Measurements from ENCODE around the gene CCDC77. TPM values are rescaled to one million over a fixed set of nuclear protein-coding genes. Genes with fewer than 3 reads are reported as not detected.

CCDC77 gene
- total RNA-seq, 2 experiments from 2014 or later = 14.6 to 15.9 TPM

DNA sequence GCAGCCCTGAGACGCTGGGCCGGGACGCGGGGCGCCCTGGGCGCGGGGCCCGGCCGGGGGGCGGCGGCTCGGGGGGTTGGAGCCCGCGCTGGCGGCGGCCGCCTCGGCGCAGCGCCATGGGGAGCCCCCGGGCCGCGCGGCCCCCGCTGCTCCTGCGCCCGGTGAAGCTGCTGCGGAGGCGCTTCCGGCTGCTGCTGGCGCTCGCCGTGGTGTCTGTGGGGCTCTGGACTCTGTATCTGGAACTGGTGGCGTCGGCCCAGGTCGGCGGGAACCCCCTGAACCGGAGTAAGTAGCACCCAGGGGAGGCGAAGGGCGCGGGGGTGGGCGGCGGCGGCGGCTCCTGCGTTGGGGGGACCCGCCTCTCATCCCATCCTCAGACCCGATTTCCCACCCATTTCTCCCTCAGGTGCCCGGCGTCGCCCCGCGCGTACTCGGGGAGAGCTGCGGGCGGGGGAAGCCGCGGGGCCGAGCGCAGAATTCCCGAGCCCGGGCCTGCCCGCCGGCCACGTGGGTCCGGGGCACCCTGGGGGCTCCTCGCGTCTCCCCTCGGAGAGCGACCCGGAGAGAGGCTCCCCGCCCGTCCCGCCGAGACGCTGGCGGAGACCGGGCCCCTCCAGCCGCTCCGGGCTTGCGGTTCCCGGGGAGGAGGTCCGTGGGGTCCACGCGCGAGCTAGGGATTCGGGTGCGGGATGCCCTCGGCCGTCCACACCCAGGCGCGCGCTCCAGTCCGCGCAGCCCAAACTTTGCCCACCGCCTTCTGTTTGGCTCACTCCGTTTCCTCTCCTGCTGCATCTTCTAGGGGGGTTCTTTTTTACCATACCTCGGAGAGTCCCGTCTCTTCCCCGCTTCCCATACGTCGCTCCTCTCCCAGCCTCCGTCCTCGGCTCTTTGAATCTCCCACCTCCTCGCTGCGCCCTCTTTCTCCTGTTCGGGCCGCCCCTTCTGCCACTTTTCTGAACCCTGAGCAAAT is 59.1 kb downstream of the CCDC77 start:
- peaks cover 4% of the 10 kb centered on the region for H3K4me1 Mint-ChIP-seq
- peak overlapping the region; percentile 46 for H3K27ac Mint-ChIP-seq
- POLR2A ChIA-PET = interaction anchor here (0.8 kb wide), 1 partner anchor 79 kb away, joined by 4 read pairs; no protein-coding TSS in a partner anchor

DNA sequence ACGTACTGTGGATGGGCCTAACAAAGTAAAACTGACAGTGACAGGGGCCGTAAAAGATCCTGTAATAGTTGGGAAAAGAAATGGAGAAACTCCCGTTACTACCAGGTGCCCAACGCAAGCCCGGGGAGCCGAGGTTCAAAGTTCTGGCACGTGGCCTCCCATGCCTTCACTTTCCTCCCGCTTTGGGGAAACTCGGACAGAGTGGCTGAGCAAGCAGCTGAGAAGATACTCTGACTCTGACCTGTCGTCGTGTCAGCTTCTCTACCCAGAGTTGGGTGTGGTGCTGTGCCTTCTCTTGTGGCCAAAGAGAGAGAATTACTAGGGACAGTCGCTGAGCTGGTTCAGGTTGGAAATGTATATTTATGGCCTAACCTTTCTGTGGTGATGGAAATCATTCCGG is 60.0 kb downstream of the CCDC77 start:
- Mint-ChIP-seq H3K27me3 (peaks cover 75% of the 10 kb centered on the region), H3K4me3 (peak overlapping the region; percentile 87), H3K27ac (no peak overlapping the region), H3K4me1 (peaks cover 4% of the 10 kb centered on the region), H3K9me3 (no peaks in the 10 kb centered on the region), H3K36me3 (no peaks in the 10 kb centered on the region)
- DNase-seq (no peak), ATAC-seq (ENCODE audit: low read depth) (no peak)
- POLR2A ChIA-PET = no interaction called here

More for the DNA sequence above, 59.1 kb downstream of the CCDC77 start:
- peak; percentile 80 for ATAC-seq (ENCODE audit: low read depth)
- Mint-ChIP-seq H3K36me3 (no peaks in the 10 kb centered on the region), H3K9me3 (no peaks in the 10 kb centered on the region), H3K27me3 (peaks cover 79% of the 10 kb centered on the region), H3K4me3 (peak overlapping the region; percentile 87)
- peak; percentile 63 for DNase-seq

DNA sequence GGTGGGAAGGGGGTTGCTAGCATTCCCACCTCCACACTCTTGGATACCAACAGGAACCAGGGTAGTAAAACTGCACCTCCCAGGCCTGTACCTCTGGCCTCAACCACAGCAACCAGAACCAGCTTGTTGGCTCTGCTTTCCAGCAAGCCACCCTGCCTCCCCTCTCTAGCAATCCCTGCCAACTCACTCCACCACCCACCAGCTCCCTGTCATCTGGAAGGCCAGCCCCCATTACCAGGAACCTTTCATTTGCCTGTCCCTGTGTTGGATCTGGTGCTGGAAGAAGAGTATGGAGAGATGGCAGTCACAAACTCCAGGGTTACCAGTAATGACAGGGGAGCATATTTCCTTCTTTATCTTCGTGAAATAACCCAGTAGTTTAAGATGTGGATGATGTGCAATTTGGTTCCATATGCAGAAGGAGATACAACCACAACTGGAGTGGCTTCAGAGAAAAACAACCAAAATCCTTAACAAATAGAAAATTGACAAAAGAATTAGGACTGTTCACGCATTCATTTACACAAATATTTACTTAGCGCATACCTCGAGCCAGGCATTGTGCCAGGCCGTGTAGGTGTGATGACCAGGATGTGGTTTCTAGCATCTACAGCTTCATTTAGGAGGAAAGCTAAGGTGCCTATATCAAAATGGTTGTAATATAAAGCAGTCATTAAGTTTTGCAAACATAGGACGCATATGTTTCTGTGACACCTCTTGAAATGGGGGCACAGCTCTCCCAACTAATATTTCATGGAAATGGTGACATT is 61.7 kb downstream of the CCDC77 start:
- Mint-ChIP-seq H3K36me3 (no peaks in the 10 kb centered on the region), H3K27me3 (peaks cover 59% of the 10 kb centered on the region), H3K4me3 (no peak overlapping the region), H3K9me3 (no peaks in the 10 kb centered on the region), H3K27ac (no peak overlapping the region), H3K4me1 (peaks cover 4% of the 10 kb centered on the region)
- no peak for DNase-seq
- no peak for ATAC-seq (ENCODE audit: low read depth)
- POLR2A ChIA-PET = interaction anchor here (1.4 kb wide), 1 partner anchor 76 kb away, joined by 5 read pairs; no protein-coding TSS in a partner anchor

DNA sequence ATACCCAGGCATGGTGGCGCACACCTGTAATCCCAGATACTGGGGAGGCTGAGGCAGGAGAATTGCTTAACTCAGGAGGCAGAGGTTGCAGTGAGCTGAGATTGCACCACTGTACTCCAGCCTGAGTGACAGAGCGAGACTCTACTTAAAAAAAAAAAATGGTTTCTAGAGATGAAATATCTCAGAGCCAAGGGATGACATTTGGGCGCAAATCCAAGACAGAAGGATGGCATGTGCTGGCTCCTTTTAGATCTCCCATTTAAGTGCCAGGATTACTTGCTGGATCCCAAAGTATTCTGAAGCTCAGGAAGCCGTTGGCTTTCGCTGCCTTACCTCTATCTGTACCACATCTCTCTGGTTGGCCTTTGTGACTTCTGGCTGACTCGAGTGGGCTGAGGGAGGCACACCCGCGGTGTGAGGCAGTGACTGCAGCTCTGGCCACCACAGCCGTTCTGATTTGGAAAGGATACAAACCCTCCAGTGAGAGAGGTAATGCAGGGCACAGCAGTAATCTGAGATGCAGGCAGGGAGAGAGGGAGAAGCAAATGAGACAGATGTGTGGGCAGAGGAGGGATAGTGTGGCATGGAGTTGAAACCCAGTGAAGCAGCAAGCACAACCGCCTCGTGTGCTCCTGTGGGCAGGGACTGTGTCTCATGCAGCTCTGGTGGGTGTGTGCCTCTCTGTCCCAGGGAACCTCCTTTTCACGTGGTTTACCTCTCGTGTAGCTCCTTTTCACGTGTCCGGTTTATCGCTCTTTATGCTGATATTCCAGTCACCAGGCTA is 63.2 kb downstream of the CCDC77 start:
- peaks cover 7% of the 10 kb centered on the region for H3K4me1 Mint-ChIP-seq
- H3K27me3 Mint-ChIP-seq = peaks cover 46% of the 10 kb centered on the region
- no peak overlapping the region for H3K27ac Mint-ChIP-seq
- POLR2A ChIA-PET = no interaction called here
- H3K36me3 Mint-ChIP-seq = no peaks in the 10 kb centered on the region
- no peak overlapping the region for H3K4me3 Mint-ChIP-seq
- no peaks in the 10 kb centered on the region for H3K9me3 Mint-ChIP-seq
- no peak for DNase-seq
- no peak for ATAC-seq (ENCODE audit: low read depth)

DNA sequence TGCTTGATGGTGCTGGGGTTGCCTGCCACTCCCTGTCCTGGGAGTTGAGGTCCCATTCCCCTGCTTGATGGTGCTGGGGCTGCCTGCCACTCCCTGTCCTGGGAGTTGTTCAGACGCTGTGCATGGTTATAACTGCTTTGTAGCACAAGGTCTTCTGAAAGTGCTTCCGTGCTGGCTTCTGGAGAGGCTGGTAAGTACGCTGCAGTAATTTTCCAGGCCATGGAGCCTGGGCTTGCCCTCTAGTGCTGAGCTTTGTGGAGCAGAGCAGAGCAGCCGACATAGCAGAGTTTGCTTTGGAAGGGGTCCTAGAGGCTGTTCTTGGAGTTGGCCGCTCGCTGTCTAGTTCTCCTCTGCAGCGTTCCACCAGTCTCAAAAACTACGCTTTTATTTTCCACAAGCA is 64.6 kb downstream of the CCDC77 start:
- H3K27me3 Mint-ChIP-seq = peaks cover 46% of the 10 kb centered on the region
- no peak for ATAC-seq (ENCODE audit: low read depth)
- DNase-seq = no peak

DNA sequence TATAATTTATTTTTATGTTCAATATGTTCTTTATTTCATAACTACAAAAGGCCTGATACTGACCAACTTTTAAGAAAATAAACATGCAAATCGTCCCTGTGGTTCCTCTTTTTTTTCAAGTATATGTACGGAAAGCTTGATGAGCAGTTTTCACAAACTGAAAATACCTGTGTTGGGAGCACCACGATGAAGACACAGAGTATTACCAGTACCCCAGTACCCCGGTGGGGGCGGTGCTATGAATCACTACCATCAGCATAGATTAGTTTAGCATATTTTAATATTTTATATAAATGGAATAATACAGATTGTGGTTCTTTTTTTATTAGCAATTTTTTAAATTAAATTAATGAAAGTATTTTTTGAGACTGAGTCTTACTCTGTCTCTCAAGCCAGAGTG is 65.3 kb downstream of the CCDC77 start:
- no peak for ATAC-seq (ENCODE audit: low read depth)

More for the DNA sequence above, 64.6 kb downstream of the CCDC77 start:
- Mint-ChIP-seq H3K4me1 (peaks cover 5% of the 10 kb centered on the region), H3K27ac (no peak overlapping the region), H3K9me3 (no peaks in the 10 kb centered on the region), H3K4me3 (no peak overlapping the region), H3K36me3 (no peaks in the 10 kb centered on the region)
- POLR2A ChIA-PET = no interaction called here

DNA sequence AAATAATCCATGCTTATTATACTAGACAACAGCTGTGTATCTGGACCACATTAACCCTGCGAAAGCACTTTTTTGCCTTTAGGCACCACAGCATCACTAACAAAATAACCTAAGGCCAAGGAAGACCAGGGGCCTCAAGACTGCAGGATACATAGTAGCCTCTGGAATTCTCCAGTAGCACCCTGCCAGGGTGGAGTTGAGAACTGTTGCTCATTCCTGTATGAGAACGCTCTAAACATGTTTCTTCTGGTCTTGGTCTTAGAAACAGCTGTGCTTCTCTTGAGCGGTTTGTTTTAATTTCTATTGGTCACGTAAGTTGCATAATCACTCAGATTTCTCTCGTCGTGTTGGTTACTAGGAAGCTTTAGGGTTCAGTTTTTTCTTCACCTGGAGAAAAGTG is 66.1 kb downstream of the CCDC77 start:
- no peaks in the 10 kb centered on the region for H3K36me3 Mint-ChIP-seq
- H3K4me3 Mint-ChIP-seq = no peak overlapping the region
- H3K4me1 Mint-ChIP-seq = peaks cover 3% of the 10 kb centered on the region
- H3K27ac Mint-ChIP-seq = no peak overlapping the region
- ATAC-seq (ENCODE audit: low read depth) = no peak
- H3K27me3 Mint-ChIP-seq = peaks cover 34% of the 10 kb centered on the region
- POLR2A ChIA-PET = no interaction called here
- no peak for DNase-seq
- H3K9me3 Mint-ChIP-seq = no peaks in the 10 kb centered on the region

More for the DNA sequence above, 65.3 kb downstream of the CCDC77 start:
- no peak overlapping the region for H3K27ac Mint-ChIP-seq
- POLR2A ChIA-PET = no interaction called here
- H3K36me3 Mint-ChIP-seq = no peaks in the 10 kb centered on the region
- peaks cover 38% of the 10 kb centered on the region for H3K27me3 Mint-ChIP-seq
- no peak for DNase-seq
- H3K4me1 Mint-ChIP-seq = peaks cover 3% of the 10 kb centered on the region
- H3K4me3 Mint-ChIP-seq = no peak overlapping the region
- H3K9me3 Mint-ChIP-seq = no peaks in the 10 kb centered on the region

DNA sequence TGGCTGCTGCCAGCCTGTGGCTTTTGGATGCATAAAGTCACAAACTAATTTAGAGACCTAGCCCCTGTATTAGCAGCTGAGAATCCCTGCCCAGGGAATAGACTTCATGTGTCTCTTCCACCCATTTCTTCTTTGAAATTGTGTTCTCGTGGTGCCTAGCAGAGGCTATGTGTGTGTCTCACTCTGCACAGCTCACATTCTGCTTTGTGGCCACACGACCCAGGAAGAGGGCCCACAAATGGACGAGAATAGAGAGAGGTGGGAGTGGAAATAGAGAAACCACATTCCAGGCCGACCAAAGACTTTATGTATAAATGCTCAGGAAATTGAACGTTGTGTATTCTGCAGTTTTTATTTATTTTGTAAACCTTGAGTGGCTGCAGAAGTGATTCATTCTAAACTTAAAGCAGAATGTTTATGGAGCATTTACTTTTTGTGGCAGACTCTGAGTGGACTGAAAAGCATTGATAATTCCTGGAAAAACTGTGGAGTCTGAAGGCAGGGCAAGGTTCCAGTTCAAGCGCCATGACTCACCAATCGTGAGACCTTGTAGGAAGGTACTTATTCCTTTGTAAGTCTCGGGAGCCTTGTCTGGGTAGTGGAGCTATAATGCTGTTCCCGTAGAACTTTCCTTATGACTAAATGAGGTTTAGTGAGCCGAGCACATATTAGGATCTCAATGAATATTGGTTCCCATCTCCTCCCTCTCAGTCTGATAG is 67.4 kb downstream of the CCDC77 start:
- Mint-ChIP-seq H3K9me3 (no peaks in the 10 kb centered on the region), H3K36me3 (no peaks in the 10 kb centered on the region), H3K4me1 (peaks cover 6% of the 10 kb centered on the region), H3K4me3 (no peak overlapping the region), H3K27me3 (peaks cover 24% of the 10 kb centered on the region), H3K27ac (no peak overlapping the region)
- no peak for ATAC-seq (ENCODE audit: low read depth)
- POLR2A ChIA-PET = no interaction called here
- DNase-seq = no peak

DNA sequence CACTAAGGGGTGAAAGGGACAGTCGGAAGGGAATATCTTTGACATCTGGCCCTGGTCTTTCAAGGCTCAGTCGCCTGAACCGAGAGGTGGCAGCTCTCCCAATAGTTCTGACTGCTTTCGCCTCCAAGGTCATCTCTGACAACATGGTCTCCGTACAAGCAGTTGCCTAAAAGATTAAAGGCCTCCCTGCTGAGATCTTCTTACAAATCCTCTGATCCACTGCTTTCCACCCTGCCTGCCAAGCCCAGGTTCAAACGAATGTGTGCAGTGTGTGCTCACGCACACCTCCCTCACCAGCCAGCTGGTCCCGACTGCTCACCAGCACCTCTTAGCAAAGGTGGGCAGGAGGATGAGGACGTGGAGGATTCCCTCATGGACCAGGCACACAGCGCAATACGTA is 68.7 kb downstream of the CCDC77 start:
- DNase-seq = no peak

DNA sequence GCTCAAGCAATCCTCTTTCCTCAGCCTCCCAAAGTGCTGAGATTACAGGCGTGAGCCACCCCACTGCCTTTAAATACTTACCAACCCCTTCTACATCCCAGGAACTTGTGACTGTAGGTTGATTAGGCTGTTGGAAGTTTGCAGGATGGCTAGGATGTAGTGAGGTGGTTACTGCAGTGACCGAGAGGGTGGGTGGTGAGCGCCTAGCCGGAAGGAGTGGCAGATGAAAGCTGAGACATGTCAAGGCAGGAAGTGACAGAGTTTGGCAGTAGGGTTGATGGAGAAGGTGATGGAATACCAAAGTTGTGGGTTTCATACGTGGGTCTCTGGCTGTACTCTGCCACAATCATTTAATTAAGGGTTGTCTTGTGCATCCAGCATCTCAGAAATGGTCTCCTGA is 71.8 kb downstream of the CCDC77 start:
- POLR2A ChIA-PET = no interaction called here
- Mint-ChIP-seq H3K9me3 (no peaks in the 10 kb centered on the region), H3K36me3 (no peaks in the 10 kb centered on the region), H3K27me3 (peaks cover 18% of the 10 kb centered on the region), H3K4me1 (peaks cover 7% of the 10 kb centered on the region), H3K4me3 (no peak overlapping the region), H3K27ac (no peak overlapping the region)
- DNase-seq (no peak), ATAC-seq (ENCODE audit: low read depth) (no peak)

More for the DNA sequence above, 68.7 kb downstream of the CCDC77 start:
- Mint-ChIP-seq H3K4me3 (no peak overlapping the region), H3K27ac (no peak overlapping the region), H3K27me3 (peaks cover 15% of the 10 kb centered on the region), H3K36me3 (no peaks in the 10 kb centered on the region), H3K4me1 (peaks cover 6% of the 10 kb centered on the region), H3K9me3 (no peaks in the 10 kb centered on the region)
- no peak for ATAC-seq (ENCODE audit: low read depth)
- POLR2A ChIA-PET = no interaction called here

DNA sequence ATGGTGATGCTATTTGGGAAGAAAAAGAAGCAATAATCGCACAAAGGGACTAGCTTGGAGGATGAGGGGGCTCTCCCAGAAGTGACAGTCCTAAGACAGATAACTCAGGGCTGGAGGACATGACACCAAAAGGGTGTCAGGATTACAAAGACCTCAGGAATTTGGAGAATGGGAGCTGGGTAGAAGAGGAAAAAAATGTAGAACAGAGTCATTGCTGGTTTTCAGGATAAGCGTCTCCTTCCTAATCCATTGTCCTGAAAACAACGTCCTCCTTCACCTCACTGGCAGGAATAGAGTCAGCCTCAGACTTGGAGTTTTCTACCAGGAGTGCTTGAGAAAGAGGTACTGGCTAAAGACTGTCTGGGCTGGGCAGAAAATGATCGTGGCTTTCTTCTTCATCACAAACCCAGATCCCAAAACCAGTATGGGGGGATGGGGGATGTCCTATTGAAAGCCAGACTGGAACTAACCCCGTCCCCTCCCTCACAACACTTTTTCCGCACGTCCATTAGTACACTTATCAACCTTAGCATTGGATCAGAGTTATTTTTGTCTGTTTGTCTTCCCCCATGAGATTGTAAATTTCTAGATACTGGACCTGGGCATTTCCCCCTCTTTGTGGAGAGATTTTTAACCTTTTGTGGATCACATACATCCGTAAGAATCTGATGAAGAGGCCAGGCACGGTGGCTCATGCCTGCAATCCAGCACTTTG is 72.6 kb downstream of the CCDC77 start:
- Mint-ChIP-seq H3K4me3 (no peak overlapping the region), H3K4me1 (peaks cover 4% of the 10 kb centered on the region), H3K9me3 (no peaks in the 10 kb centered on the region), H3K27me3 (peaks cover 20% of the 10 kb centered on the region), H3K36me3 (no peaks in the 10 kb centered on the region), H3K27ac (no peak overlapping the region)
- DNase-seq (no peak), ATAC-seq (ENCODE audit: low read depth) (no peak)
- POLR2A ChIA-PET = no interaction called here

DNA sequence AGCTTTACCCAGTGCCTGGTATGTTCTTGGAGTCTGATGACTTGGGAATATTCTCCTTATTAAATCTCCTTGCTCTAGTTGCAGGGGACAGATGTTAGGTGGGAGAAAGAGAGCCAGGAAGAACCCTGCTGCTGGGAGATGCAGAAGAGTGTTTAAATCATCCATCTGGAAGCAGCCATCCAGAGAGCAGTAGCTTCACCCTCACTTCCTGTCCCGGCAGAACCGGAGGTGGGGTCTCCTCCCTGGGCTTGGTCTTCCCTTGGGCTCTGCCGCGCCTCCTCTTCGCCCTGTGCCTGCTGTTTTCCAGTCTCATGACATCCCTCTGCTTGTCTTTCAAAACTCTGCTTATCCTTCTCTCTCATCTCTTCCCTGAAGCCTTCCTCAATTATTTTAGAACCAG is 73.8 kb downstream of the CCDC77 start:
- no peaks in the 10 kb centered on the region for H3K36me3 Mint-ChIP-seq
- H3K9me3 Mint-ChIP-seq = no peaks in the 10 kb centered on the region
- H3K27ac Mint-ChIP-seq = no peak overlapping the region
- H3K4me3 Mint-ChIP-seq = no peak overlapping the region
- no peak for ATAC-seq (ENCODE audit: low read depth)
- DNase-seq = no peak
- POLR2A ChIA-PET = no interaction called here
- peaks cover 17% of the 10 kb centered on the region for H3K27me3 Mint-ChIP-seq
- H3K4me1 Mint-ChIP-seq = peaks cover 4% of the 10 kb centered on the region
